Activated CD8-positive, alpha-beta T cell treated with anti-CD3 and anti-CD28 coated beads for 36 hours (primary cell): Measurements from ENCODE around the gene RLN3. TPM values are rescaled to one million over a fixed set of nuclear protein-coding genes. Genes with fewer than 3 reads are reported as not detected.
A peak's percentile ranks its signal among the peaks of the same experiment; 100 is the strongest.

Experiments used
- ATAC-seq: fragments of 200-7000 bp; cut with Tn5 transposase; one replicate; pipeline ENCODE4 v1.10.0; 2021; ENCODE audit warnings: mild to moderate bottlenecking, moderate library complexity
- CTCF ChIA-PET: fragments of 350-600 bp; sonication (Branson Sonifier 250); formaldehyde crosslinking; loops from one replicate; lab custom pipeline; 2021; ENCODE audit warnings: antibody characterized with exemption; lab: Charles Lee
- POLR2A ChIA-PET: fragments of 350-600 bp; sonication (Branson Sonifier 250); formaldehyde crosslinking; loops from one replicate; lab custom pipeline; 2021; ENCODE audit warnings: antibody characterized with exemption; lab: Charles Lee
- DNase-seq: peaks from one replicate; pipeline ENCODE4 v3.0.0-alpha.2; 2020
- H3K27ac Mint-ChIP-seq: one replicate; pipeline ENCODE4 v1.8.0; 2021; ENCODE audit warnings: mild to moderate bottlenecking, mixed read lengths
- H3K27me3 Mint-ChIP-seq: one replicate; pipeline ENCODE4 v1.8.0; 2021; ENCODE audit warnings: mixed read lengths
- H3K36me3 Mint-ChIP-seq: one replicate; pipeline ENCODE4 v1.8.0; 2021; ENCODE audit warnings: low read depth, mixed read lengths
- H3K4me1 Mint-ChIP-seq: one replicate; pipeline ENCODE4 v1.8.0; 2021; ENCODE audit warnings: low read depth, mixed read lengths
- H3K4me3 Mint-ChIP-seq: one replicate; pipeline ENCODE4 v1.8.0; 2021; ENCODE audit warnings: mild to moderate bottlenecking, moderate library complexity, mixed read lengths
- H3K9me3 Mint-ChIP-seq: one replicate; pipeline ENCODE4 v1.8.0; 2021; ENCODE audit warnings: mixed read lengths
- intact Hi-C: fragments of 100-400 bp; cut with micrococcal nuclease; formaldehyde crosslinking; loops from one replicate; pipeline ENCODE4 v1.10.0; 2022
- total RNA-seq, 2 experiments: library from RNA; stranded (reverse); gene quantifications; one replicate each; pipeline ENCODE4 v1.2.3, GENCODE V29; 2021
- TF ChIP-seq, protein P1 (sequence below): fragments of 200-600 bp; IDR thresholded peaks from one replicate; pipeline ENCODE4 v1.8.0; 2022; ENCODE audit warnings: antibody characterized with exemption, mild to moderate bottlenecking

The RLN3 gene
- total RNA-seq, 2 experiments from 2014 or later = not detected

DNA sequence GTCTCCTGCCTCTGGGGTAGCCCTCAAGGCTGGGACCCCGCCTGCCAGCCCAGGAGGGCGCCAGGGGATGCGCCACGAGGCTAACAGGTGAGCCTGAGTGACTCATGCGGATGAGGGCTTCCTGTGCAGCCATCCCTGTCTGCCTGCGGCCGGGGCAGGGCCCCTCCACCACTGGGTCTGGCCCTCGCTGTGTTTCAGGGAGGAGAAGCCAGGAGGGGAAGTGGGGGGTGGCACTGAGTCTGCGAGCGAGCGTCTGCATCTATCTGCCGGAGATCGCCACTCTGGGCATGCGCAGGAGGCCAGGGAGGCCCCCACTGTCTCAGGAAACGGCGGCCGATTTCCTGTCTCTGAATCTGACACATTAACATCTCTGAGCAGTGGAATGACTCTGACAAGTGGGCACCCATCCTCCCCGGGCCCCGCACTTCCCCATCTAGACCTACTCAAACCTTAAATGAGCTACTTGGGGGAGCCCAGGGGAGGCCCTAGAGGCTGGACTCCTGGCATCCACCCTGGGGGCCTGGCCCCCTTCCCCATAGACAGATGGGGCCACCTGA, 41.5 kb upstream of the RLN3 start:
- CTCF ChIA-PET = interaction anchor here (0.9 to 3.2 kb wide), 4 partner anchors 12 to 420 kb away, joined by 3 to 11 read pairs (median 4); partner anchors contain the start of gene IL27RA
- intact Hi-C loops = no loop called here
- Mint-ChIP-seq H3K36me3 (peaks cover 9% of the 10 kb centered on the region), H3K27me3 (no peaks in the 10 kb centered on the region), H3K4me1 (peaks cover 65% of the 10 kb centered on the region), H3K27ac (peak overlapping the region; percentile 98), H3K9me3 (no peaks in the 10 kb centered on the region), H3K4me3 (peak overlapping the region; percentile 67)
- peak; percentile 93 for ATAC-seq
- POLR2A ChIA-PET = interaction anchor here (1.5 to 8.5 kb wide), 4 partner anchors 16 to 85 kb away, joined by 5 to 96 read pairs (median 8); partner anchors contain the start of genes DCAF15, IL27RA and RFX1
- peak; percentile 100 for DNase-seq
- TF ChIP-seq, protein P1, sequence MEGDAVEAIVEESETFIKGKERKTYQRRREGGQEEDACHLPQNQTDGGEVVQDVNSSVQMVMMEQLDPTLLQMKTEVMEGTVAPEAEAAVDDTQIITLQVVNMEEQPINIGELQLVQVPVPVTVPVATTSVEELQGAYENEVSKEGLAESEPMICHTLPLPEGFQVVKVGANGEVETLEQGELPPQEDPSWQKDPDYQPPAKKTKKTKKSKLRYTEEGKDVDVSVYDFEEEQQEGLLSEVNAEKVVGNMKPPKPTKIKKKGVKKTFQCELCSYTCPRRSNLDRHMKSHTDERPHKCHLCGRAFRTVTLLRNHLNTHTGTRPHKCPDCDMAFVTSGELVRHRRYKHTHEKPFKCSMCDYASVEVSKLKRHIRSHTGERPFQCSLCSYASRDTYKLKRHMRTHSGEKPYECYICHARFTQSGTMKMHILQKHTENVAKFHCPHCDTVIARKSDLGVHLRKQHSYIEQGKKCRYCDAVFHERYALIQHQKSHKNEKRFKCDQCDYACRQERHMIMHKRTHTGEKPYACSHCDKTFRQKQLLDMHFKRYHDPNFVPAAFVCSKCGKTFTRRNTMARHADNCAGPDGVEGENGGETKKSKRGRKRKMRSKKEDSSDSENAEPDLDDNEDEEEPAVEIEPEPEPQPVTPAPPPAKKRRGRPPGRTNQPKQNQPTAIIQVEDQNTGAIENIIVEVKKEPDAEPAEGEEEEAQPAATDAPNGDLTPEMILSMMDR = no peak

- Mint-ChIP-seq H3K27ac (peak overlapping the region; percentile 98), H3K9me3 (no peaks in the 10 kb centered on the region), H3K27me3 (no peaks in the 10 kb centered on the region), H3K4me3 (peak overlapping the region; percentile 67), H3K4me1 (peaks cover 65% of the 10 kb centered on the region), H3K36me3 (peaks cover 11% of the 10 kb centered on the region)
- ATAC-seq = no peak
- POLR2A ChIA-PET = interaction anchor here (0.6 to 8.5 kb wide), 4 partner anchors 9 to 70 kb away, joined by 3 to 96 read pairs (median 9); partner anchors contain the start of genes IL27RA and RFX1
- DNase-seq = no peak
- TF ChIP-seq, protein P1 = no peak
- CTCF ChIA-PET = interaction anchor here (0.8 to 3.2 kb wide), 6 partner anchors 11 to 419 kb away, joined by 3 to 11 read pairs (median 4); partner anchors contain the start of gene IL27RA
- intact Hi-C loops = no loop called here
Measured at GRCh38 chr19:13987101-13987890, 40.7 kb upstream of the RLN3 start.

DNA sequence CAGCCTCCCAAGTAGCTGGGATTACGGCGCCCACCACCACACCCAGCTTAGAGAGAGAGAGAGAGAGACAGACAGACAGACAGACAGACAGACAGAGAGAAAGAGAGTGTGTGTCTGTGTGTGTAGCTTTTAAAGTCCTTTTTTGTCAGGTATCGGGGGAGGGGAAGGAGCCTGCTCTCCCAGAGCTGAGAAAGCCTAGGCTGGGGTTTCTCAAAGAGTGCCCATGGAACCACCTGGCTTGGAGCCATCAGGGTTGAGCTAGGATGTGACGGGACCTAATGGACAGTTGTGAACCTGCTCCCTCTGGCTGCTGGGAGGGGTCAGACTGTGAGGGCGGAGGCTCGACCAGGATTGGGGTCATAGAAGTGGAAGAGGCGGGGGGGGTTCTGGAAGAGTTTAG, 38.5 kb upstream of the RLN3 start:
- DNase-seq = no peak
- TF ChIP-seq, protein P1 = no peak
- intact Hi-C loops = no loop called here
- H3K9me3 Mint-ChIP-seq = no peaks in the 10 kb centered on the region
- no peak for ATAC-seq
- H3K27ac Mint-ChIP-seq = peak overlapping the region; percentile 98
- peaks cover 53% of the 10 kb centered on the region for H3K4me1 Mint-ChIP-seq
- CTCF ChIA-PET = interaction anchor here (3.2 kb wide), 1 partner anchor 14 kb away, joined by 11 read pairs; no protein-coding TSS in a partner anchor
- H3K36me3 Mint-ChIP-seq = peaks cover 8% of the 10 kb centered on the region
- POLR2A ChIA-PET = interaction anchor here (1.9 to 8.5 kb wide), 2 partner anchors 13 to 42 kb away, joined by 5 to 96 read pairs; partner anchors contain the start of genes IL27RA and RFX1
- H3K4me3 Mint-ChIP-seq = no peak overlapping the region
- H3K27me3 Mint-ChIP-seq = no peaks in the 10 kb centered on the region

GRCh38 chr19:13990085-13990484, 37.9 kb upstream of the RLN3 start:
- H3K27ac Mint-ChIP-seq = peak overlapping the region; percentile 98
- DNase-seq (no peak), ATAC-seq (no peak)
- H3K36me3 Mint-ChIP-seq = peaks cover 8% of the 10 kb centered on the region
- H3K27me3 Mint-ChIP-seq = no peaks in the 10 kb centered on the region
- peaks cover 48% of the 10 kb centered on the region for H3K4me1 Mint-ChIP-seq
- no peaks in the 10 kb centered on the region for H3K9me3 Mint-ChIP-seq
- intact Hi-C loops = no loop called here
- TF ChIP-seq, protein P1 = no peak
- ChIA-PET POLR2A (interaction anchor here (1.9 to 8.5 kb wide), 2 partner anchors 12 to 41 kb away, joined by 5 to 96 read pairs; partner anchors contain the start of genes IL27RA and RFX1), CTCF (no interaction called here)
- H3K4me3 Mint-ChIP-seq = no peak overlapping the region
